ENCODE results near the gene ASB1. TPM values are rescaled to one million over a fixed set of nuclear protein-coding genes. Genes with fewer than 3 reads are reported as not detected.
A peak's percentile ranks its signal among the peaks of the same experiment; 100 is the strongest.

Gene ASB1
- total and polyA plus RNA-seq, 2 of the 13 experiments (the other 11 are each of a cell fraction or from before 2014, with no cell fraction given) = 48.6 to 49.2 TPM

GRCh38 chr2:238435752-238436096 is 9.0 kb downstream of the ASB1 start (continued):
- TF ChIP-seq RBM22 (optimal IDR thresholded peaks at IDR 0.05; ENCODE audit: low read length) (peak; percentile 26), PHF8 (CRISPR knock-in tag; IDR thresholded peaks at IDR 0.05) (no peak), MBD4 (IDR thresholded peaks at IDR 0.05; ENCODE audit: borderline replicate concordance, low read length) (no peak), NFE2L2 (IDR thresholded peaks at IDR 0.05; ENCODE audit: low read length) (no peak), ZNF33A (CRISPR knock-in tag; IDR thresholded peaks at IDR 0.05; ENCODE audit: borderline replicate concordance) (no peak), BCLAF1 (IDR thresholded peaks at IDR 0.05) (no peak), FOXA1 (IDR thresholded peaks at IDR 0.05) (no peak), FOXA1 (CRISPR knock-in tag; IDR thresholded peaks at IDR 0.05) (no peak), U2AF2 (IDR thresholded peaks at IDR 0.05; ENCODE audit: low read depth, low read length) (no peak), NCOA2 (CRISPR knock-in tag; IDR thresholded peaks at IDR 0.05) (no peak)
- TF ChIP-seq, protein P1, sequence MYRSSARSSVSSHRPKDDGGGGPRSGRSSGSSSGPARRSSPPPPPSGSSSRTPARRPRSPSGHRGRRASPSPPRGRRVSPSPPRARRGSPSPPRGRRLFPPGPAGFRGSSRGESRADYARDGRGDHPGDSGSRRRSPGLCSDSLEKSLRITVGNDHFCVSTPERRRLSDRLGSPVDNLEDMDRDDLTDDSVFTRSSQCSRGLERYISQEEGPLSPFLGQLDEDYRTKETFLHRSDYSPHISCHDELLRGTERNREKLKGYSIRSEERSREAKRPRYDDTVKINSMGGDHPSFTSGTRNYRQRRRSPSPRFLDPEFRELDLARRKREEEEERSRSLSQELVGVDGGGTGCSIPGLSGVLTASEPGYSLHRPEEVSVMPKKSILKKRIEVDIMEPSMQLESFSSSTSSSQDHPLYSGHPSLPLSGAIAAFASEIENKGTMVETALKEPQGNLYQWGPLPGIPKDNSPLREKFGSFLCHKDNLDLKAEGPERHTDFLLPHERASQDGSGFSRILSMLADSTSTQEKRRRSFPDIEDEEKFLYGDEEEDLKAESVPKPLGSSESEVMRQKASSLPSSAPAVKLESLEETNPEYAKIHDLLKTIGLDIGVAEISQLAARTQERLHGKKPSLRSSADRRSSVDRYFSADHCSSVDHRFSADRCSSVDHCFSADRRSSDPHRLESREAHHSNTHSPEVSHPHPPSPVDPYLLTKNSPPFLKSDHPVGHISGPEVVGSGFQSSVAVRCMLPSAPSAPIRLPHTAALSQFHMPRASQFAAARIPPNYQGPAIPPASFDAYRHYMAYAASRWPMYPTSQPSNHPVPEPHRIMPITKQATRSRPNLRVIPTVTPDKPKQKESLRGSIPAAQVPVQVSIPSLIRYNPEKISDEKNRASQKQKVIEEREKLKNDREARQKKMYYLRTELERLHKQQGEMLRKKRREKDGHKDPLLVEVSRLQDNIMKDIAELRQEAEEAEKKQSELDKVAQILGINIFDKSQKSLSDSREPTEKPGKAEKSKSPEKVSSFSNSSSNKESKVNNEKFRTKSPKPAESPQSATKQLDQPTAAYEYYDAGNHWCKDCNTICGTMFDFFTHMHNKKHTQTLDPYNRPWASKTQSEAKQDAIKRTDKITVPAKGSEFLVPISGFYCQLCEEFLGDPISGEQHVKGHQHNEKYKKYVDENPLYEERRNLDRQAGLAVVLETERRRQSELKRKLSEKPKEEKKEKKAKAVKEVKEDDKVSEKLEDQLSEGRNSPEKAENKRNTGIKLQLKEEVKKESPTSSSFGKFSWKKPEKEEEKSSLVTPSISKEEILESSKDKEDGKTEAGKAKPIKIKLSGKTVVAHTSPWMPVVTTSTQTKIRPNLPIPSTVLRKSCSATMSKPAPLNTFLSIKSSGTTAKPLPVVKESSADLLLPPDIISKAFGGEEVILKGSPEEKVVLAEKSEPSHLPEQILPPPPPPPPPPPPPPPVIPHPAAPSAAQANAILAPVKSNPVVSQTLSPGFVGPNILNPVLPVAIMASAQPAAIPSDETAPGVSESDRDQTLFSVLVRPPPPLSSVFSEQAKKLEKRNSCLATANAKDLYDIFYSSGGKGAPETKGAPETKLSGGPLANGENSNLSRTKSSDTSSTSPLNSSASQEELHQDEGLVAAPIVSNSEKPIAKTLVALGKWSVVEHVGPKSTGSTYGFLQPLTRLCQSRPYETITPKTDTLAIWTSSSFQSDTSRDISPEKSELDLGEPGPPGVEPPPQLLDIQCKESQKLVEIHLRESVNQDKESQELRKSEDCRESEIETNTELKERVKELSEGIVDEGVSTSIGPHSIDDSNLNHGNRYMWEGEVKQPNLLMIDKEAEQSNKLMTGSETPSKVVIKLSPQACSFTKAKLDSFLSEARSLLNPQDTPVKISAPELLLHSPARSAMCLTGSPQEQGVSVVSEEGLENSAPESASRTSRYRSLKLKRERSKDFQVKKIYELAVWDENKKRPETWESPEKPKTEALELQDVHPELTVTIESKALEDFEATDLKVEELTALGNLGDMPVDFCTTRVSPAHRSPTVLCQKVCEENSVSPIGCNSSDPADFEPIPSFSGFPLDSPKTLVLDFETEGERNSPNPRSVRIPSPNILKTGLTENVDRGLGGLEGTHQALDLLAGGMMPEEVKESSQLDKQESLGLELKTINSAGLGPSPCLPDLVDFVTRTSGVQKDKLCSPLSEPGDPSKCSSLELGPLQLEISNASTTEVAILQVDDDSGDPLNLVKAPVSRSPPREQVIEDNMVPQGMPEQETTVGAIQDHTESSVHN (CRISPR knock-in tag; IDR thresholded peaks at IDR 0.05) = no peak

Measured in HepG2 (cell line).